ENCODE results near the gene TMEM163. TPM values are rescaled to one million over a fixed set of nuclear protein-coding genes. Genes with fewer than 3 reads are reported as not detected.

Gene TMEM163
- total RNA-seq, 1 donor from 2014 or later, result not detected

DNA sequence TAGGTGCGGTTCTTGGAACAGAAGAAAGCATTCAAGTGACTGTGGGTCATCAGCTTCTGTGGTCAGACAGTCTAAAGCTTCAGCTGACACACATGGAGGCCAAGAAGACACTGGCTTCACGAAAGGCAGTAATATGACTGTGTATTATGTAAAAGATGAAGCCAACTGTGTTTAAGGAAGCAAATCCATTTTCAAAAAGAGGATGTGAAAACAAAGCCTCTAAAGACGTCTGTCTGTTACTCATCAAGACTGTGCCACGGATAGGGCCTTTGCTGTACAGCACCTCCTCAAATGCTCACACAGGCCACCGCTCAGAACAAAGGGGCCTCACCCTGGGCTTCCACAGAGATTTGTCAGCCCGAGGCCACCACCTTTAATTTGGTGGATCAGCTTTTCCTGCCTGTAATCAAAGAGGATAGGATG lies 21.1 kb upstream of the TMEM163 start:
- peaks cover 2% of the 10 kb centered on the region for H3K27me3 Mint-ChIP-seq (ENCODE audit: unreplicated experiment)
- no peak overlapping the region for H3K27ac Mint-ChIP-seq (ENCODE audit: unreplicated experiment)
- H3K9me3 Mint-ChIP-seq (ENCODE audit: unreplicated experiment), result no peaks in the 10 kb centered on the region
- no peaks in the 10 kb centered on the region for H3K36me3 Mint-ChIP-seq (ENCODE audit: unreplicated experiment)
- no peak overlapping the region for H3K4me3 Mint-ChIP-seq (ENCODE audit: unreplicated experiment)
- no peak for DNase-seq (ENCODE audit: extremely low spot score, unreplicated experiment)
- TF ChIP-seq, protein P1, sequence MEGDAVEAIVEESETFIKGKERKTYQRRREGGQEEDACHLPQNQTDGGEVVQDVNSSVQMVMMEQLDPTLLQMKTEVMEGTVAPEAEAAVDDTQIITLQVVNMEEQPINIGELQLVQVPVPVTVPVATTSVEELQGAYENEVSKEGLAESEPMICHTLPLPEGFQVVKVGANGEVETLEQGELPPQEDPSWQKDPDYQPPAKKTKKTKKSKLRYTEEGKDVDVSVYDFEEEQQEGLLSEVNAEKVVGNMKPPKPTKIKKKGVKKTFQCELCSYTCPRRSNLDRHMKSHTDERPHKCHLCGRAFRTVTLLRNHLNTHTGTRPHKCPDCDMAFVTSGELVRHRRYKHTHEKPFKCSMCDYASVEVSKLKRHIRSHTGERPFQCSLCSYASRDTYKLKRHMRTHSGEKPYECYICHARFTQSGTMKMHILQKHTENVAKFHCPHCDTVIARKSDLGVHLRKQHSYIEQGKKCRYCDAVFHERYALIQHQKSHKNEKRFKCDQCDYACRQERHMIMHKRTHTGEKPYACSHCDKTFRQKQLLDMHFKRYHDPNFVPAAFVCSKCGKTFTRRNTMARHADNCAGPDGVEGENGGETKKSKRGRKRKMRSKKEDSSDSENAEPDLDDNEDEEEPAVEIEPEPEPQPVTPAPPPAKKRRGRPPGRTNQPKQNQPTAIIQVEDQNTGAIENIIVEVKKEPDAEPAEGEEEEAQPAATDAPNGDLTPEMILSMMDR (IDR thresholded peaks at IDR 0.05), result no peak
- no peaks in the 10 kb centered on the region for H3K4me1 Mint-ChIP-seq (ENCODE audit: unreplicated experiment)

DNA sequence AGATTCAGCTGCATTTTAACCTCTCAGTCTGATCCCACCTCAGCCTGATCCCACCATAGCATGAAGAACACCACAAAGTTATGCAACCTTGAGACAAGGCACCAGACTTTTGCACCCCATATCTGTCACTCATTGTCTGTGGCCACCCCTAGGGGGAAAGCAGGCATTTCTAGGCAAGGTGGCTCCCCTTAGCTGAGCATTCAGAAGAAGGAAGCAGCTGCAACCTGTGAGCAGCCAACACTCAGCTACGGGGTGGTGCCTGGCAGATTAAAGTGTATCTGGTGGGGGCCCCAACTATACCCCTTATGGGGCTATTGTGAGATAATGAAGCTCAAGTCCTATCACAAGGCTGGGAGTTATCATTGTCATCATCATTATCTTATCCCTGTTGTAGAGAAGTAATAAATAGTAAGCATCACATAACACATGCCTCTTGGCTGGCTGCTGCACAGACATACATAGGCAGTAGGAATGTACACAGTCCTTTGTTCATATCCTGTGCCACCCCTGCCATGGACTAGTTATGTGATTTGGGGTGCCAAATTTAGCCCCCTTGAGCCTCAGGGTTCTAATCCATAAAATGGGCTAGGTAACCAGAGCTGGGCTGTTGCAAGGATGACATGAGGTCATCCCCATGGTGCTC lies 20.6 kb upstream of the TMEM163 start:
- no peaks in the 10 kb centered on the region for H3K9me3 Mint-ChIP-seq (ENCODE audit: unreplicated experiment)

DNA sequence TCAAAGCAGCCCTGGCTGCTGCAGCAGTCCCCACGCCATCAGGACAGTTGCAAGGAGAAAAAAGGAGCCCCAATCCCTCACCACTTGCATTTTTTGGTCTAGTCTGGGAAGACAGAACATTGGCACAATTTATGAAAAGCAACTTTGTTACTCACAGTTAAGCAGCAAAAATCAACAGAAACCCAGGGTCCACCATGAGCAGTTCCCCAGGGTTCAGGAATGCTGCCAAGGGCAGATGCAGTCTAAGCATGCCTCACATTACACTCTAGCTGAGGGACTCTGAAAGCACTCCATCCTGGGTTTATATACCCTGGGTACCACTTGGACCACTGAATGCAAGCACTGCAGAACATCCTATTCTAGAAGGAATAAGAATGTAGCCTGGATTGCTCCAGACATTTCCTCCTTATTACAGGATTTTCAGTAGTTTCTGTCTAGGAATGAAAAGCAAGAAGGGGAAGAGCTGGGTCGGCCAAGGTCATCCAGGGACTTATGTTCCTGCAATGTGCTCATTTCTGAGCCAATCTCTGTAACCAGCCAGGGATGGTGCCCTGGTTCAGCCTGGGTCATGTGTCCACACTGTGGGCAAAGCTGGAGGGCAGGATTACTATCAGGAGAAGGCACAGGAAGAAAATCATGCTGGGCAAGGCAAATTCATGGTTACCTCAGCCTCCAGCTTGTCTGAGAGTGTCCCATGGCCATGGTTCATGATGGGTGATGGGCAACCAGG lies 19.5 kb upstream of the TMEM163 start:
- TF ChIP-seq, protein P1 (IDR thresholded peaks at IDR 0.05), result no peak
- Mint-ChIP-seq H3K4me1 (ENCODE audit: unreplicated experiment) (no peaks in the 10 kb centered on the region), H3K27me3 (ENCODE audit: unreplicated experiment) (no peaks in the 10 kb centered on the region), H3K36me3 (ENCODE audit: unreplicated experiment) (no peaks in the 10 kb centered on the region), H3K9me3 (ENCODE audit: unreplicated experiment) (peaks cover under 1% of the 10 kb centered on the region), H3K27ac (ENCODE audit: unreplicated experiment) (no peak overlapping the region), H3K4me3 (ENCODE audit: unreplicated experiment) (no peak overlapping the region)
- no peak for DNase-seq (ENCODE audit: extremely low spot score, unreplicated experiment)

More for the DNA sequence above, 20.6 kb upstream of the TMEM163 start:
- TF ChIP-seq, protein P1 (IDR thresholded peaks at IDR 0.05), result no peak
- Mint-ChIP-seq H3K27ac (ENCODE audit: unreplicated experiment) (no peak overlapping the region), H3K36me3 (ENCODE audit: unreplicated experiment) (no peaks in the 10 kb centered on the region), H3K4me1 (ENCODE audit: unreplicated experiment) (no peaks in the 10 kb centered on the region), H3K27me3 (ENCODE audit: unreplicated experiment) (no peaks in the 10 kb centered on the region), H3K4me3 (ENCODE audit: unreplicated experiment) (no peak overlapping the region)
- DNase-seq (ENCODE audit: extremely low spot score, unreplicated experiment), result no peak

DNA sequence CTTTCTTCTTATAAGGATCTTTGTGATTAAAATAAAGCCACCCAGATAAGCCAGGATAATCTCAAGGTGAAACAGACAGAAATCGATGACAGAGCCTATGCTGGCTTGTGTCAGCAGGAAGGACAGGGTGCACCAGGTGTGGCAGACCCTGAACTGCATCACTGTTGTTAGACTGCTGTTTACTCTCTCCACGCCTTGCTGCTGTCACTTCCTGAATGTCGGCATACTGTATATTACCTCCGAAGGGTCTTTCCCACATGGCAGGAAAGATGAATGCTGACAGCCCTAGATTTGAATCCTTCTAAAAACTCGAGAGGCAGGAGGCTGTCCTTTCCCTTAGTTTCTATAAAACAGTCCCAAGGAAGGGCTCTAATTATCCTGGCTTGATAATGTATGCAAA lies 18.9 kb upstream of the TMEM163 start:
- H3K27ac Mint-ChIP-seq (ENCODE audit: unreplicated experiment), result no peak overlapping the region
- TF ChIP-seq, protein P1 (IDR thresholded peaks at IDR 0.05), result no peak
- H3K4me1 Mint-ChIP-seq (ENCODE audit: unreplicated experiment), result no peaks in the 10 kb centered on the region
- H3K9me3 Mint-ChIP-seq (ENCODE audit: unreplicated experiment), result peaks cover 7% of the 10 kb centered on the region
- DNase-seq (ENCODE audit: extremely low spot score, unreplicated experiment), result no peak
- no peaks in the 10 kb centered on the region for H3K27me3 Mint-ChIP-seq (ENCODE audit: unreplicated experiment)
- no peaks in the 10 kb centered on the region for H3K36me3 Mint-ChIP-seq (ENCODE audit: unreplicated experiment)
- no peak overlapping the region for H3K4me3 Mint-ChIP-seq (ENCODE audit: unreplicated experiment)

DNA sequence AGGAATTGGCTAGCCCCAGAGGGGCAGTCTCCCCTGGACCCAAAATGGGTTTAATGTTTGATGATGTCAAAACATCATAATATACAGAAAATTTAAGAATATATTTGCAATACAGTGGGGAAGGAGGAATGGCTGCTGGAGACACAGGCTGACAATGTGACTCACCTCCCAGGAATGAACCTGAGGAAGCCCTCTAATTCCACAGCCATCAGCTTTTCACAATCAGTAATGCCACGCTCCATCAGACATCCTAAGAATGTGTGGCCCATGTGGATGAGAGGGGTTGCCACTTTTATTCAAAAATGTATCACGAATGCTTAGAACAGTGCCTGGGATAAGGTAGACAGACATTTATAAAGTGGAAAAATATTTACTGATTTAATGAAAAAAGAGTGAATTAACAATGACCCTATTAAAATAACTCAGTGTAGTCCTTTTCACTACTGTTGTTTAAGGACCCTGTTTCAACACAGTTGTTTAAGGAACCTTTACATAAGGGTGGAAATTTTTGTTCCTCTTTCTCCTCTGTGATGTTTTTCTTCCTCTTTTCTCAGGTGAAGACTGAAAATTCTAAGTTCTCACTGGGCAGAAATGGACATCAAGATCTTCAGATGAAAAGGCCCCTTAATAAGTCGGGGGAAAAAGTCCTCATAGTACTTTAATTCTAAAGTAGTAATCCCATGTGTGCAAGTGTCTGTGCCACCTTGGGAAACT lies 17.5 kb upstream of the TMEM163 start:
- no peak for DNase-seq (ENCODE audit: extremely low spot score, unreplicated experiment)

More for the DNA sequence above, 17.5 kb upstream of the TMEM163 start:
- Mint-ChIP-seq H3K27me3 (ENCODE audit: unreplicated experiment) (no peaks in the 10 kb centered on the region), H3K36me3 (ENCODE audit: unreplicated experiment) (no peaks in the 10 kb centered on the region), H3K9me3 (ENCODE audit: unreplicated experiment) (peaks cover 9% of the 10 kb centered on the region), H3K4me3 (ENCODE audit: unreplicated experiment) (no peak overlapping the region), H3K27ac (ENCODE audit: unreplicated experiment) (no peak overlapping the region), H3K4me1 (ENCODE audit: unreplicated experiment) (no peaks in the 10 kb centered on the region)
- TF ChIP-seq, protein P1 (IDR thresholded peaks at IDR 0.05), result no peak
